GM08714 (cell line): Measurements from ENCODE around the gene VASP.
A peak's percentile ranks its signal among the peaks of the same experiment; 100 is the strongest.

Experiments
- H3K4me3 ChIP-seq: fragments of 200-500 bp; sonication (Bioruptor generic); 2 replicates; pipeline ENCODE4 v1.5.1; 2014; ENCODE audit warnings: mild to moderate bottlenecking, low read length, inconsistent platforms
- ZNF274 ChIP-seq: IDR thresholded peaks from 2 replicates; pipeline ENCODE4 v1.6.1; 2012; ENCODE audit warnings: mild to moderate bottlenecking, low read depth, low read length

Gene VASP

GRCh38 chr19:45498411-45499195, 8.7 kb upstream of the VASP start, which contains the start of gene PPM1N:
Gene PPM1N (plus strand): TSS chr19:45498443. CDS start chr19:45498473, 30 bp downstream.
- no peak for TF ChIP-seq ZNF274

GRCh38 chr19:45499196-45500180, 7.8 kb upstream of the VASP start:
- no peak for TF ChIP-seq ZNF274
- H3K4me3 ChIP-seq: no peak overlapping the region; the same call in 1 of the 2 replicates

More at GRCh38 chr19:45498411-45499195, 8.7 kb upstream of the VASP start, which contains the start of gene PPM1N:
- H3K4me3 ChIP-seq: peak within 1 kb of the TSS; percentile 37; the same call in 1 of the 2 replicates

GRCh38 chr19:45500918-45501729, 6.2 kb upstream of the VASP start:
- no peak overlapping the region for H3K4me3 ChIP-seq
- no peak for TF ChIP-seq ZNF274

- no peak overlapping the region for H3K4me3 ChIP-seq
- TF ChIP-seq ZNF274: no peak
Measured at GRCh38 chr19:45501730-45502014, 5.6 kb upstream of the VASP start.

GRCh38 chr19:45502111-45502510, 5.2 kb upstream of the VASP start:
- no peak for TF ChIP-seq ZNF274
- H3K4me3 ChIP-seq: no peak overlapping the region

- no peak for TF ChIP-seq ZNF274
- H3K4me3 ChIP-seq: no peak overlapping the region
Measured at GRCh38 chr19:45503909-45504308, 3.4 kb upstream of the VASP start.

- no peak for TF ChIP-seq ZNF274
- no peak overlapping the region for H3K4me3 ChIP-seq
Measured at GRCh38 chr19:45505151-45505995, 1.9 kb upstream of the VASP start.

- peak overlapping the region; percentile 99; the same call in 1 of the 2 replicates for H3K4me3 ChIP-seq
Measured at GRCh38 chr19:45505996-45506245, 1.4 kb upstream of the VASP start.

GRCh38 chr19:45506246-45506988, 862 bp upstream of the VASP start:
- TF ChIP-seq ZNF274: no peak

More at GRCh38 chr19:45505996-45506245, 1.4 kb upstream of the VASP start:
- no peak for TF ChIP-seq ZNF274

GRCh38 chr19:45507872-45508416, 665 bp downstream of the VASP start:
- peak overlapping the region; percentile 99 for H3K4me3 ChIP-seq

More at GRCh38 chr19:45506246-45506988, 862 bp upstream of the VASP start:
- H3K4me3 ChIP-seq: peak overlapping the region; percentile 99

GRCh38 chr19:45508417-45508860, 1.2 kb downstream of the VASP start:
- peak overlapping the region; percentile 99 for H3K4me3 ChIP-seq
- TF ChIP-seq ZNF274: no peak

More at GRCh38 chr19:45507872-45508416, 665 bp downstream of the VASP start:
- no peak for TF ChIP-seq ZNF274
